COLO829 (cell line): ENCODE results near the gene EPHA7.
A peak's percentile ranks its signal among the peaks of the same experiment; 100 is the strongest.

Experiments used
- DNase-seq: peaks from one replicate; pipeline ENCODE4 v3.0.0; 2012; ENCODE audit warnings: low spot score

The EPHA7 gene

DNA sequence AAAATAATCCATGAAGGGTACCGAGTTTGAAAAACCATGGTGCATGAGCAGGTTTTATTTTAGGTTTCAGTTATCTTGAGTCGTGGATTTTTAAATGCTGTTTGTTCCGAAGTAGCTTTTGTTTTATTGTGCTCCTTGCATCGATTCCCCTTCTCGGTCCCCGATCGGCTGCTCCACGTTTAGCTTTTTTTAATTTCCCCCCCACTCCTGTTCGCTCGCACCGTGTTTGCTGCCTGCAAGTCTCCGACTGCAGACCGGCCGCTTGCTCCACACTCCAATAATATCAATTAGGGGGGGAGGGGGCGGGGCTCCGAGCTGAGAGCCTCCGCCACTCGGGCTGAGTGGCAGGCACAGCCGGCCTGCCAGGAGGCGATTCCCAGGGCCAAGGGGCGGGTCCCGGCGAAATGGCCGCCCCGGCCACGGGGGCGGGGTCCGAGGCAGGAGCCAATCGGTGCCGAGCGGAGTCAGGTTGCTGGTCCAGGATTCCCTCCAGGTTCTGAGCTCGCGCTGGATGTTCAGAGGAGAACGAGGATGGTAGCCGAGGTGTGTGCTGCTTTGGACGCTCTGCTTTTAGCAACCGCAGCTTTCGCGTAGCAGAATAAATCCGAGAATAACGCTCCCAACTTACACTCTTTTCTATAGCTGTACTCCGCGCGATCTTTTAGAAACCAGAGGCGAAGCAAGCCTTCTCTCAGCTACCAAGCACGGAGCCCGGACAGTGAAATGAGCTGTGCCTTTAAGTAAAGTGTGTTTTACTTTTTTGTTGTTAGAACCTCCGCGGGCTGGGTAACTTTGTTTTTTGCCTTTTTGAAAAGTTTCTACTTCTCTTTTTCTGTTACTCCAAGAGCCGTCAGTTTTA lies at the start of gene EPHA7:
TSS of gene EPHA7 (minus strand) at position 256 of the 859 bp plus-strand sequence. CDS start at position 38, 218 bp downstream.
- DNase-seq: peak; percentile 78

DNA sequence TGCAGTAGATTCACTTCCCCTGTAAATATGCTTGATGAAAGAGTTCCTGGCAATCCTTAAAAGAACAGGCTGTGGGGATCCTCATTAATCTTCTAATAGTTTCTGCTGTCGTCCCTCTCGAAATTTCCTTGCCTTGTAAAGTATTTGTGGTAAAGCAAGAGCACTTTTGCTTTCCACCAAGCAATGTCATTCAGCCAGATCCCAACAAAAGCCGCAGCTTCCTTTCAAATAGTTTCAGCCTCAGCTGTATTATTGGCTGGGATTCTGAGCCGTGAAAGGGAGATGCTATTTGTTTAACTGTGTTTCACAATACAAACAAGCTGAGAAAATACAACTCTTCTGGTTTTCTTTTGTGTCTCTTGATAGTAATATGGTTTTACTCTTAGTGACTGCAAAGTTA lies 48.9 kb upstream of the EPHA7 start:
- no peak for DNase-seq

DNA sequence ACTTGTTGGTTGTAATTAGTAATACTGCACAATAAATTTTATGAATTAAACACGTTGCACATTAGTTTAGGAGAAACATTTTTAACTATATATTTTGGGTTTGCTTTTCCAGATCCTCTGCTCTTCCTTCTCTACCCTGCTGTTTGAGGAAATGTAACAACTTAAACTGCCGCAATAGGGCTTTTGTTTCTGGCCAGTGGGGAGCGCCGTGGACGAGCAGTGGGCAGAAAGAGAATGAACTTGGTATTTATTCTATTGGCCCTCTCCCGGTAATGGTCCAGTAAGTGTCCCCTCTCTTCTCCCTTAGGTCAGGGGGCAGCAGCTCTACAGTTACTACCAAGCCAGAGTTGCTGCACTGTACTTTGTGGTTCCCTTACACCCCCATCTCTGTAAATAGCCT lies 35.2 kb upstream of the EPHA7 start:
- DNase-seq: no peak

DNA sequence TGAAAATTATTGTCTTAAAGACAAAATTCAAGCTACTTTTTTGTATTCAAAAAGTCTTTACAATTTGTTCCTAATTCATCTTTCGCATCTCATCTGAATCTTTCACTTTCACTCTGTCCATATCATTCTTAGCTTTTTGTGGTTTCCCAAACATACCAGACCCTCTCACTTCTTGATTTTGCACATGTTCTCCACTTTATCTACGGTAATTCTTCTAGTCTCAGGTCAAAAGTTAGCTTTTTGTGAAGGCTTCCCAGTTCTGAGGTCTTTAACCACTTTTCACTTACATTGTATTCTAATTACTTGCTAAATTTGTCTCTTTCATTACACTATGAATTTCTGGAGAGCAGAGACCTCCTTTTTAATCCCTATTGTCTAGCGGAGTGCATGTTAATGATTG lies 34.6 kb upstream of the EPHA7 start:
- DNase-seq: no peak

DNA sequence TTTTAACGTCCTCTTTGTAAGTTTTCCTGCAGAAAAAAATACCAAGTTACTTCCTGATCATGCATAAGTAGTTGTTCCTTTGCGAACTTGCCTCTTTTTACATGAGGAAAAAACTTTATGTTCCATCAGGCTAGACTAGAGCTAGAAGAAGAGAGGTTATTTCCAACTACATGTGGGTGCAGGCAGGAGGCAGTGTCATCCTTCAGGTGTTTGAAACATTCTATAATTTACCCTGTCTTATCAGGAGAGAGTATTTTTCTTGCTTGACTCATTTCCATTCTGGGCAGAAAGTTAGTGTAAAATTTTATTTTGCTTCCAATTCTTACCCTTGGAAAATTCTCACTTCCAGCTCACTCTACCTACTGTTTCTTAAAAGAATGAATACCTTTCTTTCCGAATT lies 28.5 kb upstream of the EPHA7 start:
- DNase-seq: no peak

DNA sequence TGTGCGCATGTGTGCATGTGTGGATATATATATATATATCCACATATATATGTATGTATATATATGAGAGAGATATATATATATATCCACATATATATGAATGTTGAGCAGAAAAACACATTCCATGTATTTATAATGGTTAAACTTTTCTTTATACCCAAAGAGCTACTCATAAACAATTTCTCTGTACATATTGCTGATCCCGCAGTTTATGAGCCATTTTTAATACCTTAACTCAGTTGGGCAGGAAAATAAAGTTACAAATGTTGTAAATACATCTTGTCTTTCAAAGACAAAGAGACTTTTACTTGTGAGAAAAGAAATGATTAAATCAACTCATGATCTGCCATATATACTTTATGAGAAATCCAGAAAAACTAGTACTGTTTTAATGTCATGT lies 18.1 kb upstream of the EPHA7 start:
- no peak for DNase-seq

DNA sequence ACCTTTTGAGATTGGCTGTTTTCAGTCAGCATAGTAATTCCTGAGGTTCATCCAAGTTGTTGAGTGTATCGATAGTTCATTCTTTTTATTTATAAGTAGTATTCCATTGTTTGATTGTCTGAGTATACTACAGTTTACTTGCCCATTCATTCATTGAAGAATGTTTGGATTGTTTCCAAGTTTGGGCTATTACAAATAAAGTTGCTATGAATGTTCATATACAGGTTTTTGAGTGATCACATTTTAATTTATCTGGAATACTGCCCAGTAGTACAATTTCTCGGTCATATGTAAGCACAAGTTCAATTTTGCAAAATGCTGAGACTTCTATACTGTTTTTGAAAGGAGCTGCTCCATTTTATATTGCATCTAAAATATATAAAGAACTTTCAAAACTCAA lies 14.2 kb upstream of the EPHA7 start:
- DNase-seq: no peak

DNA sequence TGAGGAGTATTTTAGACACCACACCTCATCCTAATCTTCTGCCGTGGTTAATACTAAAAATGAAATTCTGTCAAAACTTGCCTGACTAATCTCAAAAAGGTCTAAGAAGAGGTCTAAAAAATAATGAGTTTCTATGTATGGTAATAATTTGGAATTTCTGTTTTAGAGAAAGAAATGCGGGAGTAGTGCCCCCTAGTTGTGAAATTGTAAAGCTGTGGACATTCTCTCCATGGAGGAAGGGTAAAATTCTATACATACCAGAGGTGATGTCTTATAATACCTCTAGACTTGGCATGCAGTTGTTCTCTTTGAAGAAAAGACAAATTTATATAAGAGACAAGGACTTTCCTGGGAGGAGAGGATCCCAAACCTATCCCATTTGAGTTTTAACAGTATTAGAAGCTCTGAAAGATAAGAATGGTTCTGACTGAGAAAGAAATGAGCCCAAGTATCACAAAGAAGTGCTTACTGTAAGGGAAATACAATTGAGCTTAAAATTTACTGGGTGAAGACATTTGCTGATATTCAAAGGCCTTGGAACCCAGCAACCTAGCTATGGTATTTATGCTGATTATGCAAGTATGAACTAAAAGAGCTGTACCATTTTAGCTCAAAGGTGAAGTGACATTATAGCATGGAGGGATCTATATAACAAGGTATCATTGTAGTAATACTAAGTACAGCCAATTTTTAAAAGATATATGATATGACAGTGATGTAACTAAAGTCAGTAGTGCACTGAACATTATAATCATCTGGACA lies 5.1 kb upstream of the EPHA7 start:
- DNase-seq: no peak

DNA sequence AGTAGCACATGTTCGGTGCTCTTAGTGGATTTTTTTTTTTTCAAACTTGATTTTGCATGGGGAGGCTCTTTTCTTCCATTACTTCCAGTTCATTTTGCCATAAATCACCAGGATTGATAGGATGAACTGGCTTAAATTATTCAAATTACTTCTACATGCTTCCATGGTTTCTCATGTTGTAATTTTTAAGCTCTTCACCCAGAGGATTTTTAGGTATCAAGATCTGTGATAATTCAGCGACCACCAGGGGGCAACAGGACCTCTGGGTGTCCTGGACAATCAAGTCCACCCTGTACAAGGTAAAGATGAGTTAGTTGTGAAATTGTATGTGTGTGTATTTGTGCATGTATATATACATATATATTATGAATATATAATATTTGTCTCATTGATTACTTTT lies 4.2 kb upstream of the EPHA7 start:
- no peak for DNase-seq

DNA sequence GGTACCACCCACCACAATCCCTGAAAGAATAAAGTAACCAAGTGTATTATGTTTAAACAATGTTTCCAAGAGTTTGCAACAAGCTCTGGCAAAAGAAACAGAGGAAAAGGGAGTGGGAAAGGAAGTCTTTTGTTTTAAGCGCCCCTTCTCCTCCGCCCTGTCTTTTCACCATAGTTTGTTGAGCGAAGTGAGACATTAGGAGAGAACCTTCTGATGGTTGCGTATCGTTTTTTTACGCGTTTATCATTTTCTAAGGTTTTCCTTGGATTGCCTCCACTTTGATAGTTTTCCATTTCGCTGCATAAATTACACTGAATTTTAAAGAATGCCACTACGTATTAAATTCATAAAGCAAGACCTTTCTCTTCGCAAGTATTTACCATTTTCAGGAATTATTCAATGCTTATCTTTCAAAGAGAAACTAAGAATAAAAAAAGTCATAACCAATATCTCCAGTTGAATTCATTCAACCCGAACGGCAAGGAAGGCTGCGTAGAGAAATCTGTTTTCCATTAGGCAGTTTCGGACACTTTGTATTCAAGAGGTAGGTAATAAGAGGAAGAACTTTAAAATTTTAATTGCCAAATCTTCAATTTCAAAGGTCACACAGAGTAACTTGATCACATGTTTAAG lies 920 bp upstream of the EPHA7 start:
- no peak for DNase-seq

DNA sequence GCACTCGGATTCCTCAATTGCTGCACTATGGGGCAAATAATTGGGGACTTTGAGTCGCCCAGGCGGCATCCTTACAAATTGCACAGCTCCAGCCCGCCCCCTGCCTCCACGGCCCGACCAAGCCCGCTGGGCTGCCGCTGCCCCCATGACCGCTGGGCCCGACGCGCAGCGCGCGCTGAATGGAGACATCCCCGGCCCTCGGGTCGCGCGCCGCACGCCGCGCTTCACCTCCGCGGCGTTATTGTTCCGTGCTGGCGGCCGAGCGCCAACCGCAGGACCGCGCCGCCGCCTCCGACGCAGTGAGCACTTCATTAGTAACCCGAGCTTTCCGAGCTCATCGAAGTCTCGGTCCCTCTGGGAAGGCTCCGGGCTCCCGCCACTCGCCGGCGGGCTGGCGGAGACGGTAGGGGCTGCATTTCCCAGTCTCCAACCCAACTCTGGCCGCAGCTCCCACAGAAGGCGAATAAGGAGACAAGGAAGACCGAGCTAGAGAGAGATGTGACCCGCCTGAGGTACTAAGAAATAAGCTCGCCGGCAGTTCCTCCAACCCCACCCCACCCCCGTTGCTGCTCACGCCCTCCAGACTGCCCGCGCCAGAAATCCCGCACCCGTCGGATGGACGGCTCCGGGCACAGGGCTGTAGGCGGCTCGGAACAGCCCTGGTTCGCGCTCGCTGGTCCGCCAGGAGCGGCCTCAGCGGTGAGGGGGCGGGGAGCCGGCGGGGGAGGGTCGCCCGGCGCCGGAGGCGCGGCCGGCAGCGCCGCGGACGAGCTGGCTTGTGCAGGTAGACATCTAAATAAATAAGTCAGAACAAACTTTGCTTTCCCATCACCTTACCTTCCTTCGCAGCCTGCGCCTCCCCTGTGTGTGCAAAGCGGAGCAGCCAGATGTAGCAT lies 703 bp downstream of the EPHA7 start:
- DNase-seq: no peak

DNA sequence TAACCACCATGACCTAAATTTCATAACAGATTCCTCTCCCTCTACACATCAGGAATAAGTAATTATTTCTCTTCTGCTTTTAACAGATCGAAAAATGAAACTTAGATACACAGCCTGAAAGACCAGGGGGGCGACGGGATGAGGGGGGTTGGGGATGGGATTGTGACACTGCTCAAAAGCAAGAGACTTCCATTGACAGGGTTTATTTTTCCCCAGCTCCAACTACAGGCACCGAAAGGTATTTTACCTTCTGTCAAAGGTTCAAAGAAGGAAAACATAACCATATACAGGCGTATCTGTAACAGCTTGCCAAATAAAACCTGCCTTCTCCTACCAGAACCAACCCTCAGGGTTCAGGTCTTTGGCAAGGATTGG lies 1.3 kb downstream of the EPHA7 start:
- no peak for DNase-seq

DNA sequence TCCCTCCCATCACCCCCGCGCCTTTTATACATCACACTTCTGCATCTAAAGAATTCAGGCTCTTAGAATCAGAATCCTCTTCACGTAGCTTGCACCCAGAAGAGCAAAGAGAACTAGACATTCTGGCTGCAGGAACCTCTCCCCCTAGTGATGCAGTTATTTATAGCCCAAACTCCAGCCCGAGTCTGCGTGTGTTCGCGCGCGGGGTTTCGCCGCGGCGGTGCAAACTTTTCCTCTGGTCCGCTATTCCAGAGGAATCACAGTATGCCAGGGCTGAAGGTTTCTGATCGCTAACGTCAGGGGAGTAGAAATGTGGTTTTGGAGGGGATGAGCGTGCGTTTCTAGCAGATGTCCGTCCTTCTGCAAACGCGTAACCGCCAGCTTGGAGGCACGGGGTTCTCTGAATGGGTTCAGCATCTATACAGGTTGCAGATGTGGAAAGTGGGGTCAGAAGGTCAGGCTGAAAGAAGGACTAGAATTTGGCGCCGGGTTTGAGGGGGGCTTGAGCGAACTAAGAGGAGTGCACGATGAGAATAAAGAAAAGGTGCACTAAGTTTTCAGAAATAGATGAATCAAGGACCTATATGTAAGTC lies 1.8 kb downstream of the EPHA7 start:
- no peak for DNase-seq

DNA sequence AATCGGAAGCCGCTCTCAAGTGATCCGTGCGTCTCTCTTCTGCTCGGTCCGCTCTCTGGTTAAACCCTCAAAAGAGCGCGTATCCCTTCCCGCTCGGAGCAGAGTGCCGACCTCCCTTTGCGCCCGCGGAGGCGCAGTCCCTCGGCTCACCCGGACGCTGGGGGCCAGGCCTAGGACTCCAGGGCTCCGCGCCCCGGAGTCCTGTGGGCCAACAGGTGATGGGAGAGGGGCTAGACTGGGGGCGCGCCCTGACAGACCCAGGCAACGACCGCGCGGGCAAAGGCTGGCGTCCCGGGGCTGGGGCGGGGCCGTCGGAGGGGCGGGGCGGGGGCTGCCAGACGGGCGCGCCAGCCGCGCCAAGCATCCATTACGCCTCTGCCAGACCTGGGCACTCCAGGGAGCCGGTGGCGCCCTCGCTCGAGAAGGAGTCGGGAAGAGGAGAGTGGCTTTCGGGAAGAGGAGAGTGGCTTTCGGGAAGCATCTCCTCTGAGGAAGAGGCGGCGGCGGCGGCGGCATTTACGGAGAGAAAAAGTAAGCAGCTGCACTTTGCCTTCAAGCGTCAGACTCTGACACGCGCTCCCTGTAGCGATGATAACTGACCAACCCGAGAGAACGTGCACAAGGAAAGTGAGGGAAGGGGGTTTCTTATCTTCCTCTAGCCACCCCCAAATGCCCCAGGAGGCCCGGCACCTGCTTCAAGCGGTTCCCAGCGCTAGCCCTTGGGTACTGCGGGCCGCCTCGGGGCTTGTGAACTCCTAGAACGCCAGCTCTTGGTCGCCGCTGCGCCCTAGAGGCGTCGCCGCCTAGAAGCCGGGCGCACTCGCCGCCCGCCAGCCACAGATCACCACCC lies 2.6 kb downstream of the EPHA7 start:
- DNase-seq: no peak

DNA sequence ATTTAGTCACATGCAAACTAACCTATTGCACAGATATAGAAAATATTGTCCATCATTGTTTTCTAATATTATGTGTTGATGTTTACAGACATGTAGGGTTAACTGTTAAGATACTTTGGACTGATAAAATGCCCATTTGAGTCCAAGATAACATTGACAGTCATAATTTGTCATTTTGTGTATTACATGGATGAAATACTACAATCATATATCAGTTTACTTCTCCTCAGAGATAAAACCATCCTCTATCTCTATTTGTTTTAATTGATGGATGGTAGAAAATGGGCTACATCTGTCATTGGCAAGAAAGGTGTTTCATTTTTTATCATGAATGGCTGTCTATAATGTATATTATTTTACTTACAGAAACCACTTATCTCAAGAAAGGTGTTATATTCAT lies 6.2 kb downstream of the EPHA7 start:
- DNase-seq: no peak

DNA sequence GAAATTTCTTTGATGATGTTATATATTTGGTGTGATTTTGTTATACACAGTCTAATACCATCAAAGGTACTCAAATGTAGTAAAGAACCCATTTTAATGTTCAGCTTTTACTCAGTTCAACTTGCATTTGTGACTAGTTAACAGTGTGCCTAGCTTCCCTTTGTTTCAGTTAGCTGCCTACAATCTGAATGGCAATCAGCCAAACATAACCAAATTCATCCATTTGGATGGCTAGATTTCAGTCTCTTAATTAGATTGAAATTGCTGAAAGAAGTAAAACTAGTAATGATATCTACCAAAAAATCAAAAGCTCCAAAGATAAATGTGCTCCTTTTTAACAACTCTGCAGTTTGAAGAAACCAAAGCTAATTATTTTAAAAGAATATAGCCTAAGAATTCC lies 6.9 kb downstream of the EPHA7 start:
- DNase-seq: no peak

DNA sequence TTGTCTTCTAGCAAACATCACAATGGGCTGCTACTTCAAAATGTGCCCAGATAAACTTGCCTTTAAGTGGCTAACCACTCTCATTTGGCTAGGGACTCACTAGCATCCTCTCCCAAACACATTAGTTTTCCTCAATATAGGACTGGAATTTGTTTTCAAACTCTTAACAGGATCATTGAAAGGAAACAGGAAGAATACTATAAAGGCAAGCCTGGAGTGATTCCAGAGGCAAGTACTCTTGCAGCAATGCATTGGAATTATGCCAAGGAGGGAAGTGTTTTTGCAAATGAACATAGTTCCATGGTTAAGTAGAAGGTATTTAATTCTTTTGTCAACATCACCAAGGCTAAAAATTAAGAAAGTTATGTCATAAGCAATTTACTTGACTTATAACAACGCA lies 12.2 kb downstream of the EPHA7 start:
- DNase-seq: no peak

DNA sequence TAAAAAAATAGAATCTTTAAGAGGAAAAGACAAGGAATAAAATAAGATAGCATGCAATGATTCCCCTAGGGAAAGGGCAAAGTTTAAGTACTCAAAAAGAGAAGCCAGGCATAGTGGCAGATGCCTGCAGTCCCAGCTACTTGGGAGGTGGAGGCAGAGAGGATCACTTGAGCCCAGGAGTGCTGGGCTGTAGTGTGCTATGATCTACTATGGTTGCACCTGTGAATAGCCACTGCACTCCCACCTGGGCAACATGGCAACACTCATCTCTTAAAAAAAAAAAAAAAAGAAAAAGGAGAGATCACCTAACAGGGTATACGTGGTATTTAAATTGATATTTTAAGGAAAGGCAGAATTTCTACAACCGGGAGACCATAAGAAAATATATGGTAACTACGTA lies 16.0 kb downstream of the EPHA7 start:
- no peak for DNase-seq

DNA sequence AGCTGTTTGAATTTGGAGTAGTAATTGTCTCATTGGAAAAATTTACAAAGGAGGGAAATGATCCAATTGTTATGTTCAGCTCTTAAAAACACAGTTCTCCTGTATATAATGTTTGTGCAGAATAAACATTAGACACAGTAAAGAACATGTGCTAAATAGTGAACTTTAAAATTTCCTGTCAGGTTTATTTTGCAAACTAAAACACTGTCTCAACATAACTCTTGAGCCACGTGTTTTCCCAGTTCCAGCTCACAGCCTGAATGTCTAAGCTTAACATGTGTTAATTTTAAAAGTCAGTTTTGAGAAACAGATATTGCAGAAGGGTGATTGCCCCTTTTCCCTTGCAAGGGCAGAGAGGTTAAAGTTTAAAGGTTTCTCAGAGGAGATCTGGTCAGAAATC lies 20.6 kb downstream of the EPHA7 start:
- DNase-seq: no peak

DNA sequence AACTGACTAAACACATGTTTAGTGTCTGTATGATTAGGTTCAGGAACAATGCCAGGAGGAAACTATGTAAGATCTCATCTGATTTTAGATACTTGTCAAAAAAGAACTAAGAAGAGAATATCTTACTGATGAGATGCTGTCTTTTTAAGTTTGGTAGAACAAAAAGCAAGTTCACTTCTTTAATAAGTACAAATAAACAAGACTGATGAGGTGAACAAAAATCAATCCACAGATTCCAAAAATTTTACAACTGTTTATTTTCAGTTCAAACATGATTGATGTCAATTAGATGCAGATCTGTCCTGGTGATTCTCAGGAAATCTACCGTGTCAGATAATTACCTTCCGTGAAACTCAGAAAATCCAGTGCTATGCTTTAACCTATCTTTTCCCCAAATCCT lies 24.9 kb downstream of the EPHA7 start:
- no peak for DNase-seq
